Activated CD8-positive, alpha-beta T cell treated with anti-CD3 and anti-CD28 coated beads, Interleukin-2, amount 10 ng/mL, durations not matched to agents 7 days and 5 days (primary cell): ENCODE results near the gene MECP2. TPM values are rescaled to one million over a fixed set of nuclear protein-coding genes. Genes with fewer than 3 reads are reported as not detected.
"Not testable (repeated sequence)": the region's sequence is repeated elsewhere in the genome, so short reads cannot be mapped to it uniquely, and the experiment has no call there.

Experiments
- ATAC-seq: fragments of 150-1000 bp; cut with Tn5 transposase; one replicate; pipeline ENCODE4 v1.10.0; 2021; ENCODE audit warnings: moderate library complexity
- CTCF ChIA-PET: fragments of 350-600 bp; sonication (Branson Sonifier 250); formaldehyde crosslinking; loops from one replicate; lab custom pipeline; 2021; ENCODE audit warnings: antibody characterized with exemption; lab: Charles Lee
- POLR2A ChIA-PET: fragments of 350-600 bp; sonication (Branson Sonifier 250); formaldehyde crosslinking; loops from one replicate; lab custom pipeline; 2021; ENCODE audit warnings: antibody characterized with exemption; lab: Charles Lee
- DNase-seq: peaks from one replicate; pipeline ENCODE4 v3.0.0-alpha.2; 2020
- H3K27ac Mint-ChIP-seq: one replicate; pipeline ENCODE4 v1.8.0; 2021; ENCODE audit warnings: mild to moderate bottlenecking, mixed read lengths
- H3K27me3 Mint-ChIP-seq: one replicate; pipeline ENCODE4 v1.8.0; 2021; ENCODE audit warnings: low read depth, mixed read lengths
- H3K36me3 Mint-ChIP-seq: one replicate; pipeline ENCODE4 v1.8.0; 2021; ENCODE audit warnings: low read depth, mixed read lengths
- H3K4me1 Mint-ChIP-seq: one replicate; pipeline ENCODE4 v1.8.0; 2021; ENCODE audit warnings: low read depth, mixed read lengths
- H3K4me3 Mint-ChIP-seq: one replicate; pipeline ENCODE4 v1.8.0; 2021; ENCODE audit warnings: mild to moderate bottlenecking, mixed read lengths
- H3K9me3 Mint-ChIP-seq: one replicate; pipeline ENCODE4 v1.8.0; 2022; ENCODE audit warnings: mixed read lengths; ENCODE audit not compliant: insufficient read depth
- total RNA-seq, 2 experiments: library from RNA; stranded (reverse); gene quantifications; one replicate each; pipeline ENCODE4 v1.2.3, GENCODE V29; 2021

Gene MECP2
- total RNA-seq, result 10 to 100 TPM; 65.4 to 65.5 TPM

DNA sequence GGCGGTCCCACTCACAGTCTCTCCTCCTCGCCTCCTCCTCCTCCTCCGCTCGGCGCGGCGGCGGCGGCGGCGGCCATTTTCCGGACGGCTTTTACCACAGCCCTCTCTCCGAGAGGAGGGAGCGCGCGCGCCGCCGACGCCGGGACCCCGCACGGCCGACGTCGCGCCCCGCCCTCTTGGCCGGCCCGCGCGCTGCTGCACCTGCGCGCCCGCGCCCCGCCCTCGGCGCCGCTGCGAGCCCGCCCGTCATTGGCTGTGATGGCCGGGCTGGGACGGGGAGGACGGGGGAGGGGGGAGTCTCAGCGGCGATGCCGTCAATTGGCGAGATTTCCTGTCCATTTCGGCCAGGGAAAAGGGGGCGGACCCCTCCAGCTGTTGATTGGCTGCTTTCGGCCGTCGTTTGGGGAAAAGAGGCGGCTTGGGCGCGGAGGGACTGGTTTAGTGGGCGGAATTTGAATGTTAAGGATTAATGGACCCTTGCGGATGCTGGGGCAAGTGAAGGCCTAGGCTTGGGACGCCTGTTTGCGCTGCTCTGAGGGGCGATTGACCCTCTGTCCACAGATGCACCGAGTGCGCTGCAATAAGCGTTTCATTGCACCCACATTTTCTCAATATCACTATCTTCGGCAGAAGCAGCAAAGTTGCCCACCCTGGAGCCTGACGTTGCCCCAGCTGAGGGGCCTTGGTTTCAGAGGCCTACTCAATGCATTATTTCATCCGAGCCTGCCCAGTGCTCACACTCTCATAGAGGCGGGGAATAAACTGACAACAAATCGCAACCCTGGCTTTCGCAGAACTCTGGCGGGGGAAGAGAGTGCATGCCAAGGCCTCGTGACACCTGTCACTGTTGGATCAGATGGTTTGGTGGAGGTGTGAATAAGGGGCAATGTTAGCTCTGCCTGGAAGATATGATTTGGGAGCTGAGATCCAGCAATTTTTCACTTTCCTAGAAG lies at the start of gene MECP2:
Gene MECP2, minus strand, starts transcription at position 129 of the 953 bp plus-strand sequence.
- peak; percentile 92 for DNase-seq
- Mint-ChIP-seq H3K27ac (peak within 1 kb of the TSS; percentile 88), H3K9me3 (no peaks in the 10 kb centered on the region), H3K4me3 (peak within 1 kb of the TSS; percentile 85), H3K36me3 (peaks cover 15% of the 10 kb centered on the region), H3K4me1 (peaks cover 40% of the 10 kb centered on the region), H3K27me3 (peaks cover 7% of the 10 kb centered on the region)
- ChIA-PET CTCF (interaction anchor here (0.9 to 1.3 kb wide), 2 partner anchors 8 to 39 kb away, joined by 3 read pairs; no protein-coding TSS in a partner anchor), POLR2A (interaction anchor here (1.0 to 1.7 kb wide), 4 partner anchors 16 to 124 kb away, joined by 3 to 8 read pairs (median 4); no protein-coding TSS in a partner anchor)
- peak; percentile 94 for ATAC-seq

DNA sequence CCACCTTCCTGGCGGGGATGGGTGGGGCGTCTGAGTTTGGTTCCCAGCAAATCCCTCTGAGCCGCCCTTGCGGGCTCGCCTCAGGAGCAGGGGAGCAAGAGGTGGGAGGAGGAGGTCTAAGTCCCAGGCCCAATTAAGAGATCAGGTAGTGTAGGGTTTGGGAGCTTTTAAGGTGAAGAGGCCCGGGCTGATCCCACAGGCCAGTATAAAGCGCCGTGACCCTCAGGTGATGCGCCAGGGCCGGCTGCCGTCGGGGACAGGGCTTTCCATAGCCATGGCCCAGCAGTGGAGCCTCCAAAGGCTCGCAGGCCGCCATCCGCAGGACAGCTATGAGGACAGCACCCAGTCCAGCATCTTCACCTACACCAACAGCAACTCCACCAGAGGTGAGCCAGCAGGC lies 46.5 kb upstream of the MECP2 start, which contains the start of gene OPN1LW:
Gene OPN1LW, plus strand, starts transcription at position 234 of the 400 bp plus-strand sequence. Its CDS starts 41 bp downstream, at position 275.
- not testable (repeated sequence) for H3K4me3 Mint-ChIP-seq

DNA sequence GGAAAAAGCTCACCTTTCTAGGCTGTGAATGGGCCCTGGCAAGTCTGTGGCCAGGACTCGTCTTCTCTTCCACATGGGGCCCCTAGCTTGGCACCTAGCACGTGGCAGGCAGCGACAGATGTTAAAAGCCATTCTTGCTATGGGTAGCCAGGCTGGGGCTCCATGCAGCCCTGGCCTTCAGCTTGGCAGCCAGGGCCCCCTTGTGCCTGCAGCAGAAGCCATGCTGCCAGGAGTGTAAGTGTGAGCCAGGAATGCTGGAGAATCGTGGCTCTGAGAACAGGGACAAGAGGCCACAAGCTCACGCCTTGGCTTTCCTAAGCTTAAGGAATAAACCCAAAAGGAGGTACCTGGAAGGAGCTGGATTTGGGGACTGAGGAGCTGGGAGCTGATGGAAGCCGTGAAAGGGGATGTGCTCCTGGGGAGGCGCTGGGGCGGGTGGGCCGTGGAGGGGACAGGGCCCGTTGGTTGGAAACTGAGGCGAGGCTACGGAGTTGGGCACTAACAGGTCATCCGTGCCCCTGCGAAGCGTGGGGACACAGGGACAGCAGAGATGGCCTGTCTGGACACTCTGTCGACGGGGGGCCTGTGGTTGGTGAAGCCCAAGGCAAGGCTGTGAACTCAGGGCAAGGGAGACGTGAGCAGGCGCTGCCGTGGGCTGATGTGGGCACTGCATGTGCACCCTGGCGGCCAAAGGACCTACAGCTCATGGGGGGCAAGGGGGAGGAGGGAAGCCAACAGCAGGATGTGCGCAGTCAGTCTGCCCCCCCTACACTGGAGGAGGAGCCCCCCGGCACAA lies 45.6 kb upstream of the MECP2 start:
- POLR2A ChIA-PET, result no interaction called here
- H3K4me1 Mint-ChIP-seq, result peaks cover 3% of the 10 kb centered on the region
- DNase-seq (no peak), ATAC-seq (no peak)
- no peak overlapping the region for H3K27ac Mint-ChIP-seq
- no peaks in the 10 kb centered on the region for H3K27me3 Mint-ChIP-seq
- H3K9me3 Mint-ChIP-seq, result no peaks in the 10 kb centered on the region
- no peak overlapping the region for H3K4me3 Mint-ChIP-seq
- H3K36me3 Mint-ChIP-seq, result no peaks in the 10 kb centered on the region
- CTCF ChIA-PET, result no interaction called here

More for the DNA sequence above, 46.5 kb upstream of the MECP2 start, which contains the start of gene OPN1LW:
- H3K4me1 Mint-ChIP-seq, H3K27me3 Mint-ChIP-seq, ATAC-seq, H3K9me3 Mint-ChIP-seq, DNase-seq, CTCF ChIA-PET, POLR2A ChIA-PET, H3K27ac Mint-ChIP-seq, H3K36me3 Mint-ChIP-seq: not testable (repeated sequence)

- no peak for ATAC-seq
- ChIA-PET CTCF (no interaction called here), POLR2A (no interaction called here)
- no peak overlapping the region for H3K27ac Mint-ChIP-seq
- no peak for DNase-seq
- H3K27me3 Mint-ChIP-seq, result no peaks in the 10 kb centered on the region
- H3K36me3 Mint-ChIP-seq, result no peaks in the 10 kb centered on the region
- no peaks in the 10 kb centered on the region for H3K9me3 Mint-ChIP-seq
- H3K4me3 Mint-ChIP-seq, result no peak overlapping the region
- peaks cover 3% of the 10 kb centered on the region for H3K4me1 Mint-ChIP-seq
Observed at GRCh38 chrX:154142386-154142785, 44.9 kb upstream of the MECP2 start.

DNA sequence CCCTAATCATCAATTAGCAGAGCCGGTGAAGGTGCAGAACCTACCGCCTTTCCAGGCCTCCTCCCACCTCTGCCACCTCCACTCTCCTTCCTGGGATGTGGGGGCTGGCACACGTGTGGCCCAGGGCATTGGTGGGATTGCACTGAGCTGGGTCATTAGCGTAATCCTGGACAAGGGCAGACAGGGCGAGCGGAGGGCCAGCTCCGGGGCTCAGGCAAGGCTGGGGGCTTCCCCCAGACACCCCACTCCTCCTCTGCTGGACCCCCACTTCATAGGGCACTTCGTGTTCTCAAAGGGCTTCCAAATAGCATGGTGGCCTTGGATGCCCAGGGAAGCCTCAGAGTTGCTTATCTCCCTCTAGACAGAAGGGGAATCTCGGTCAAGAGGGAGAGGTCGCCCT lies 43.2 kb upstream of the MECP2 start:
- Mint-ChIP-seq H3K36me3 (no peaks in the 10 kb centered on the region), H3K9me3 (no peaks in the 10 kb centered on the region), H3K27me3 (no peaks in the 10 kb centered on the region), H3K4me1 (peaks cover 17% of the 10 kb centered on the region), H3K4me3 (no peak overlapping the region), H3K27ac (no peak overlapping the region)
- ChIA-PET POLR2A (no interaction called here), CTCF (no interaction called here)
- ATAC-seq, result no peak
- DNase-seq, result no peak

- H3K27ac Mint-ChIP-seq, result no peak overlapping the region
Observed at GRCh38 chrX:154140206-154140605, 42.7 kb upstream of the MECP2 start.

DNA sequence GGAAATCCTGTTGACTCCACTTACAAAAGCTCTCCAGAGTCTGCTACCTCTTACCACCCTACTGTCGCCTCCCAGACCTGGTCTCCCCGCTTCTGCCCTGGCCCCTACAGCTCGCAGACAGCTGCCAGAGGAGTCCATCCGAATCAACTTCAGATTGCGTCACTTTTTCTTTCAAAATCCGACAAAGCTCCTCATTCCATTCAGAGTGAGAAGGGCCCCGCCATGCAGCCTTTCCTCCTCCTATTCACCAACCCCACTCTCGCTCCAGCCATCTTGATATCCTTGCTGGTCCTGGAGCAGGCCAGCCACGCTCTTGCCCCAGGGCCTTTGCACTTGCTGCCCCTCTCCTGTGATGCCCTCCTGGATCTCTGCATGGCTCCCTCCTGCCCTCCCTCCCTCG lies 41.3 kb upstream of the MECP2 start:
- ChIA-PET POLR2A (no interaction called here), CTCF (interaction anchor here (1.2 kb wide), 1 partner anchor 388 kb away, joined by 3 read pairs; no protein-coding TSS in a partner anchor)
- peaks cover 21% of the 10 kb centered on the region for H3K4me1 Mint-ChIP-seq
- no peaks in the 10 kb centered on the region for H3K9me3 Mint-ChIP-seq
- no peak overlapping the region for H3K27ac Mint-ChIP-seq
- H3K27me3 Mint-ChIP-seq, result no peaks in the 10 kb centered on the region
- DNase-seq (no peak), ATAC-seq (no peak)
- H3K4me3 Mint-ChIP-seq, result no peak overlapping the region
- no peaks in the 10 kb centered on the region for H3K36me3 Mint-ChIP-seq

More at GRCh38 chrX:154140206-154140605, 42.7 kb upstream of the MECP2 start:
- ATAC-seq (no peak), DNase-seq (no peak)
- H3K4me1 Mint-ChIP-seq, result peaks cover 21% of the 10 kb centered on the region
- H3K4me3 Mint-ChIP-seq, result no peak overlapping the region
- H3K27me3 Mint-ChIP-seq, result no peaks in the 10 kb centered on the region
- no peaks in the 10 kb centered on the region for H3K9me3 Mint-ChIP-seq
- ChIA-PET CTCF (no interaction called here), POLR2A (no interaction called here)
- no peaks in the 10 kb centered on the region for H3K36me3 Mint-ChIP-seq

- Mint-ChIP-seq H3K4me3 (peak overlapping the region; percentile 60), H3K36me3 (no peaks in the 10 kb centered on the region), H3K4me1 (peaks cover 21% of the 10 kb centered on the region), H3K27ac (peak overlapping the region; percentile 86), H3K27me3 (no peaks in the 10 kb centered on the region), H3K9me3 (no peaks in the 10 kb centered on the region)
- ATAC-seq (peak; percentile 91), DNase-seq (peak; percentile 66)
- ChIA-PET CTCF (interaction anchor here (0.8 to 2.3 kb wide), 3 partner anchors 10 to 38 kb away, joined by 3 to 8 read pairs (median 3); no protein-coding TSS in a partner anchor), POLR2A (no interaction called here)
Observed at GRCh38 chrX:154136627-154137161, 39.2 kb upstream of the MECP2 start.

- H3K4me3 Mint-ChIP-seq, result peak overlapping the region; percentile 60
- CTCF ChIA-PET, result interaction anchor here (1.0 to 2.3 kb wide), 4 partner anchors 8 to 174 kb away, joined by 3 to 8 read pairs (median 4); no protein-coding TSS in a partner anchor
- no peak for DNase-seq
Observed at GRCh38 chrX:154135458-154136229, 38.1 kb upstream of the MECP2 start.

GRCh38 chrX:154132366-154132765 lies 34.8 kb upstream of the MECP2 start:
- Mint-ChIP-seq H3K27ac (no peak overlapping the region), H3K4me1 (peaks cover 18% of the 10 kb centered on the region), H3K27me3 (no peaks in the 10 kb centered on the region), H3K4me3 (no peak overlapping the region), H3K36me3 (no peaks in the 10 kb centered on the region), H3K9me3 (no peaks in the 10 kb centered on the region)
- ATAC-seq (no peak), DNase-seq (no peak)
- POLR2A ChIA-PET, result no interaction called here
- CTCF ChIA-PET, result no interaction called here

More at GRCh38 chrX:154135458-154136229, 38.1 kb upstream of the MECP2 start:
- ATAC-seq, result no peak
- peaks cover 21% of the 10 kb centered on the region for H3K4me1 Mint-ChIP-seq
- H3K9me3 Mint-ChIP-seq, result no peaks in the 10 kb centered on the region
- H3K27ac Mint-ChIP-seq, result peak overlapping the region; percentile 86
- no peaks in the 10 kb centered on the region for H3K27me3 Mint-ChIP-seq
- H3K36me3 Mint-ChIP-seq, result no peaks in the 10 kb centered on the region
- POLR2A ChIA-PET, result interaction anchor here (0.6 to 1.3 kb wide), 3 partner anchors 38 to 172 kb away, joined by 3 to 8 read pairs (median 3); partner anchors contain the start of gene MECP2
